GM06990 (cell line): ENCODE results near the gene TNFRSF21.
A peak's percentile ranks its signal among the peaks of the same experiment; 100 is the strongest.
"Not testable (repeated sequence)": the region's sequence is repeated elsewhere in the genome, so short reads cannot be mapped to it uniquely, and the experiment has no call there.

Experiments used
- DNase-seq: peaks from one replicate; pipeline ENCODE4 v3.0.0-alpha.2; 2011; ENCODE audit not compliant: insufficient read length; ENCODE audit errors: extremely low read depth
- H3K27me3 ChIP-seq: replicated peaks from 2 replicates; pipeline ENCODE4 v1.6.0; 2011; ENCODE audit warnings: low read length; ENCODE audit not compliant: control insufficient read depth, insufficient read depth
- H3K36me3 ChIP-seq: 2 replicates; pipeline ENCODE4 v1.5.1; 2011; ENCODE audit warnings: low read length; ENCODE audit not compliant: control insufficient read depth, insufficient read depth
- H3K4me3 ChIP-seq: replicated peaks from 2 replicates; pipeline ENCODE4 v1.5.1; 2011; ENCODE audit warnings: low read depth, mild to moderate bottlenecking, control low read depth, low read length
- TF ChIP-seq, protein P1 (sequence below): IDR thresholded peaks from 2 replicates; pipeline ENCODE4 v1.5.1; 2011; ENCODE audit warnings: low read length, control low read depth, mild to moderate bottlenecking, inconsistent platforms; ENCODE audit not compliant: insufficient read depth, poor library complexity, severe bottlenecking

Gene TNFRSF21

DNA sequence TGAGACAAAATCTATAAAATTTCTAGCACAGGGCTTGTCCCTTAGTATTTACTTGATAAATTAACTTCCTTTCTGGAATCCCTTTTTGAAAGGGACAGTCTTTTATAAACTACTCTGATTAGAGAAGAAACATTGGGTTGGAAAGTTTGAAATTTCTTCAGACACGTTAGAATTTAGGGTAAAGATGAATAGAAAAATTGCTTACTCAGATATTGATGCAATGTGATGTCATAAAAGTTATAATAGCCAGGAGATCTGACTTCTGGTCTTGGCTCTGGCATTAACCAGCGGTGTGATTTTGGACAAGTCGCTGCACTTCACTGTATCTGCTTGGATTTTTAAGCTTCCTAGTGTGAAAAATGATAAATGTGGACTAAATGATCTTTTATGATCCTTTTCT is 9.7 kb upstream of the TNFRSF21 start:
- no peak overlapping the region for H3K4me3 ChIP-seq
- H3K27me3 ChIP-seq = no peaks in the 10 kb centered on the region; the same call in 1 of the 2 replicates
- no peak for DNase-seq
- H3K36me3 ChIP-seq = no peaks in the 10 kb centered on the region
- TF ChIP-seq, protein P1, sequence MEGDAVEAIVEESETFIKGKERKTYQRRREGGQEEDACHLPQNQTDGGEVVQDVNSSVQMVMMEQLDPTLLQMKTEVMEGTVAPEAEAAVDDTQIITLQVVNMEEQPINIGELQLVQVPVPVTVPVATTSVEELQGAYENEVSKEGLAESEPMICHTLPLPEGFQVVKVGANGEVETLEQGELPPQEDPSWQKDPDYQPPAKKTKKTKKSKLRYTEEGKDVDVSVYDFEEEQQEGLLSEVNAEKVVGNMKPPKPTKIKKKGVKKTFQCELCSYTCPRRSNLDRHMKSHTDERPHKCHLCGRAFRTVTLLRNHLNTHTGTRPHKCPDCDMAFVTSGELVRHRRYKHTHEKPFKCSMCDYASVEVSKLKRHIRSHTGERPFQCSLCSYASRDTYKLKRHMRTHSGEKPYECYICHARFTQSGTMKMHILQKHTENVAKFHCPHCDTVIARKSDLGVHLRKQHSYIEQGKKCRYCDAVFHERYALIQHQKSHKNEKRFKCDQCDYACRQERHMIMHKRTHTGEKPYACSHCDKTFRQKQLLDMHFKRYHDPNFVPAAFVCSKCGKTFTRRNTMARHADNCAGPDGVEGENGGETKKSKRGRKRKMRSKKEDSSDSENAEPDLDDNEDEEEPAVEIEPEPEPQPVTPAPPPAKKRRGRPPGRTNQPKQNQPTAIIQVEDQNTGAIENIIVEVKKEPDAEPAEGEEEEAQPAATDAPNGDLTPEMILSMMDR = no peak

DNA sequence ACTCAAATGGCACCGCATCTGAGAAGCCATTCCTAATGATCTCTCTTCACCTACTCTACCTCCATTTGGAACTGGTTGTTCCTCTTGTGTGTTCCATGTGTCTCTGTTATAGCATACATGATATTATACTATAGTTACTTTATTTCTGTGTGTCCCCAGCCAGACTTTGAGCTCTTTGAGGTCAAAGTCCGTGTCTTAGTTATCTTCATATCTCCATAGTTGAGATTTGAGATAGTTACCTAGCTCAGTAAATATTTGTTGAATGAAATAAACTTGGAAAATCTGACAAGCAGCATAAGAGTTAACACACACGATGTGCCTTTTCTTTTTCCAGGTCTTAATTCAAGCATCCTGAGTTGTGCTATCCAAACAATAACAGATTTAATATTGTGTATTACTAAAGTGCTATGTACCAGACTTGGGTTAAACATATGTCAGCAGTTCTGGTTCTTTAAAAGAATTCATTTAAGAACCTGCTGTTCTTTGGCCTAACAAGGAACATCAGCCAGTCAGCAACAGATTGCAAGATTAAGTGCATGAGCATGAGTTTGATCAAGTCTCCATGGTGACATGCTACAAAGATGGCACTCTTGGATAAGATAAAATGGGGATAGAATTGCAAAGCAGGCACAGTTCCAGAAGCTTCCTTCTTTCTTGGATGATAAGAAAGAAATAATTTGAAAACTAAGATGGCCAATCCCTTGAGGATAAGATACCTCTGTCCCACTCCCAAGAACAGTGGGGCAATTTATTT is 8.7 kb upstream of the TNFRSF21 start:
- no peak for DNase-seq

DNA sequence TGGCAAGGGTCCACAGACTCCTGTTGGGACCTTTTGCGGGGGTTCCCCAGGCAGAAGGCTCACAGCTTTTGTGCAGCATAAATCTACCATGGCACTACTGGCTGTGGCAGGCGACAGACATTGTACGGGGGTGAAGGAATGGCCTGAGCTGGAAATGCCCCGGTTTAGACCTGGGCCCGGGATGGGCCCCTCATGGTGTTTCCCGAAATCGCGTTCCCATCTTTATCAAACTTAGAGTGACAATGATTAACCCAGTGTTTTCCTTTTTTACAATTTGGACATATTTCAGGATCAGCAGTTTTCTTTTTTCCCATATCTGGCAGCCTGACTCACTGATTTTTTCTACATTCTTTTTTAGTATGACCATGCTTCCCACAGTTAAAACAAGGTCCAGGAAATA is 5.5 kb upstream of the TNFRSF21 start:
- not testable (repeated sequence) for H3K36me3 ChIP-seq, H3K27me3 ChIP-seq

More for the DNA sequence above, 8.7 kb upstream of the TNFRSF21 start:
- no peak overlapping the region for H3K4me3 ChIP-seq
- no peaks in the 10 kb centered on the region for H3K36me3 ChIP-seq
- H3K27me3 ChIP-seq = no peaks in the 10 kb centered on the region; the same call in 1 of the 2 replicates
- TF ChIP-seq, protein P1 = no peak

DNA sequence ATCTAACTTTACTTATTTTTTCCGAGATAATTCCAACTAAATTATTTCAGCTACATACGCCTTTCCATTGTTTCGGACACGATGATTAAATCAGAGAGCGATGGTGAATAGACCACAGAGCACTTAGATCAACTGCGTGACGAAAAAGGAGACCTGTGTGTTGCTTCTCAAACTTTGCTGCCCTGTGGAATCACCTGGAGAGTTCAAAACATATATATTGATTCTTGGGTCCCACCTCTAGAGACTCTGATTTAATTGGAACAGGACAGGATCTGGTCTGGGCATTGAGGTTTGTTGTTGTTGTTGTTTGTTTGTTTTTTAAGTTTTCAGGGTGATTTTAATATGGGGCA is 401 bp upstream of the TNFRSF21 start:
- no peak for DNase-seq
- no peaks in the 10 kb centered on the region; the same call in 1 of the 2 replicates for H3K27me3 ChIP-seq
- no peaks in the 10 kb centered on the region for H3K36me3 ChIP-seq
- H3K4me3 ChIP-seq = no peak overlapping the region
- TF ChIP-seq, protein P1 = no peak

More for the DNA sequence above, 5.5 kb upstream of the TNFRSF21 start:
- not testable (repeated sequence) for DNase-seq, H3K4me3 ChIP-seq

DNA sequence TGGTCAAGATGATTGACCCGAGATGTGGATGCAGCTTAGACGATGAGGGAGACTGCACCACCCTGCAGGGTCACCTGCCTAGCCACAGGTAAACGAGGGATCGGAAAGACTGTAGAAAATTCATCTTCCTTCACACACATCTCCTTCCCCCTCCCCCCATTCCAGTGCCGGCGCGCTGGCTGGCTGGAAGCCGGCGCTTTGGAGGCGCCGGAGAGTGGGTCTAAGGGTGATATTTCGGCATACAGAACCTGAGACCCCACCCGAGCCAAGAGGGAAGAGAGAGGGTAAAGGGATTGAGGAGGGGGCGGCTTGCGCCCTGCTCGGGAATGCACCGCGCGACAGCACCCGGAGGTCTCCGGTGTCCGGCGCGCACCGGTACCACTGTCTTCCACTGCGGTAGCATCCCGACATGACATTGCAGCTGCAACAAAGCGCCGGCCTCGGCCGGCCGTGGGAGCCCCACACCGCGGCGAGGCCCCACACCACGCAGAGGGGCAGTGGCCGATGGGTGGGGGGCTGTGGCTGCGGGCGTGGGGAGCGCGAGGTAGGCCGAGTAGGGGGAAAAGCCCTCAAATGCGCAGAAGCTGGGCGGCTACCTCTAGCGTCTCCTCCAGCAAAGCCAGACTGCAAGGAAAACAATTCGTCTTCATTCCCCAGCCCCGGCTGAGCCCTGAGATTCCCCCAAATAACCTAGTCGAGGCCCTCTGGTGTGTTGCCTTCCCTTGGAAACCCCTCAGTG is 984 bp downstream of the TNFRSF21 start:
- DNase-seq = peak; percentile 37
- Histone ChIP-seq H3K4me3 (peak overlapping the region; percentile 65), H3K36me3 (no peaks in the 10 kb centered on the region), H3K27me3 (no peaks in the 10 kb centered on the region; the same call in 1 of the 2 replicates)
- TF ChIP-seq, protein P1 = no peak

DNA sequence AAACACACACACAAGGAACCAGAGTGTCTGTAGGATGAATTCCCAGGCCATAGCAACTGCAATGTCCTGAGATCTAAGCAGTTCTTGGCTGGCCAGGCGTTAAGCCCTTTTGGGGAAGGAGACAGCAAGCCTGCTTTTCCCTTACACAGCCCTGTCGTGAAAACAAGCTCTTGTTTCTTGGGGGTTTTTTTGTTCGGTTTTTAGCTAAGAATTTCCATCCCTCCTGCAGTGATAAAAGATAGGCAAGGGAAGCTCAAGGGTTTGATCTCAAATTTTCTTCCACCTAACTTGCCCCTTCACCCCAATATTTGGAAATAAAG is 1.5 kb downstream of the TNFRSF21 start:
- H3K4me3 ChIP-seq = no peak overlapping the region
- DNase-seq = no peak

More for the DNA sequence above, 1.5 kb downstream of the TNFRSF21 start:
- Histone ChIP-seq H3K36me3 (no peaks in the 10 kb centered on the region), H3K27me3 (no peaks in the 10 kb centered on the region; the same call in 1 of the 2 replicates)
- TF ChIP-seq, protein P1 = no peak
